ENCODE results near the gene RTP5.

GRCh38 chr2:241877197-241877685 lies 7.7 kb downstream of the RTP5 start:
- no peak for TF ChIP-seq CTCF (IDR thresholded peaks at IDR 0.05; ENCODE audit: insufficient read depth, low read length, poor library complexity, severe bottlenecking)
- TF ChIP-seq EZH2phosphoT487 (conservative IDR thresholded peaks at IDR 0.05; ENCODE audit: low read length) = no peak
